ENCODE data around the gene GARIN1A. TPM values are rescaled to one million over a fixed set of nuclear protein-coding genes. Genes with fewer than 3 reads are reported as not detected.

GARIN1A gene
- total and polyA plus RNA-seq, 2 donors (not counting 1 experiment from before 2014, with no cell fraction given): 0.70 to 2.2 TPM

- Mint-ChIP-seq H3K27ac (no peak overlapping the region), H3K9me3 (ENCODE audit: insufficient read depth) (peaks cover 15% of the 10 kb centered on the region), H3K4me1 (no peaks in the 10 kb centered on the region), H3K27me3 (no peaks in the 10 kb centered on the region), H3K4me3 (no peak overlapping the region)
- POLR2A ChIA-PET: no interaction called here
- Histone ChIP-seq H4K20me1 (ENCODE audit: control insufficient read depth, insufficient read depth, low read length, poor library complexity, severe bottlenecking) (no peaks in the 10 kb centered on the region), H3K4me1 (ENCODE audit: control insufficient read depth in 2 of 2, insufficient read depth in 2 of 2, low read length in 2 of 2) (no peaks in the 10 kb centered on the region), H3K36me3 (replicated peaks in 1 of 2; ENCODE audit: control extremely low read depth in 1 of 2, control insufficient read depth in 1 of 2, extremely low read depth in 1 of 2, insufficient read depth in 2 of 2, low read length in 1 of 2) (no peaks in the 10 kb centered on the region), H3K27me3 (replicated peaks in 1 of 4; ENCODE audit: control extremely low read depth in 1 of 4, control insufficient read depth in 3 of 4, insufficient read depth in 4 of 4, low read length in 3 of 4) (no peaks in the 10 kb centered on the region), H3K27ac (ENCODE audit: low read length in 2 of 2) (no peak overlapping the region), H3K4me3 (ENCODE audit: control extremely low read depth in 1 of 5, extremely low read depth in 1 of 5, insufficient read depth in 1 of 5, low read depth in 2 of 5, low read length in 4 of 5) (no peak overlapping the region), H3K4me2 (replicated peaks; ENCODE audit: low read depth, low read length, poor library complexity, severe bottlenecking) (no peak overlapping the region), H2AFZ (ENCODE audit: insufficient read depth, low read depth, low read length, poor library complexity, severe bottlenecking) (no peak overlapping the region), H3K9me3 (ENCODE audit: control extremely low read depth in 1 of 3, control insufficient read depth in 2 of 3, insufficient read depth in 1 of 3, low read length in 2 of 3) (peaks cover 0 to 14% (median 4%) of the 10 kb centered on the region in 3 donors), H3K79me2 (ENCODE audit: control insufficient read depth, insufficient read depth, low read length) (no peaks in the 10 kb centered on the region), H3K9ac (ENCODE audit: low read length) (no peak overlapping the region)
- ATAC-seq (ENCODE audit: low read depth) (no peak), DNase-seq (no peak)
- no CpG with 5 or more reads among the region's 1 CpG for WGBS (ENCODE audit: insufficient coverage)
- TF ChIP-seq EZH2 (IDR thresholded peaks at IDR 0.05; ENCODE audit: borderline replicate concordance, insufficient read depth, low read depth, low read length, poor library complexity, severe bottlenecking) (no peak), CTCF (IDR thresholded peaks at IDR 0.05) (no peak)
- CTCF ChIA-PET: no interaction called here
- intact Hi-C loops (cut with micrococcal nuclease): no loop called here
These were observed 7.0 kb upstream of the GARIN1A start for GRCh38 chr7:128665057-128665456.

- Mint-ChIP-seq H3K27me3 (no peaks in the 10 kb centered on the region), H3K27ac (no peak overlapping the region), H3K4me1 (no peaks in the 10 kb centered on the region), H3K9me3 (ENCODE audit: insufficient read depth) (peaks cover 13% of the 10 kb centered on the region), H3K4me3 (no peak overlapping the region)
- no peak for TF ChIP-seq EZH2 (IDR thresholded peaks at IDR 0.05; ENCODE audit: borderline replicate concordance, insufficient read depth, low read depth, low read length, poor library complexity, severe bottlenecking)
- no peak for TF ChIP-seq CTCF (IDR thresholded peaks at IDR 0.05)
- Histone ChIP-seq H2AFZ (ENCODE audit: insufficient read depth, low read depth, low read length, poor library complexity, severe bottlenecking) (no peak overlapping the region), H3K27me3 (replicated peaks in 1 of 4; ENCODE audit: control extremely low read depth in 1 of 4, control insufficient read depth in 3 of 4, insufficient read depth in 4 of 4, low read length in 3 of 4) (no peaks in the 10 kb centered on the region), H3K27ac (ENCODE audit: low read length in 2 of 2) (no peak overlapping the region), H3K4me3 (ENCODE audit: control extremely low read depth in 1 of 5, extremely low read depth in 1 of 5, insufficient read depth in 1 of 5, low read depth in 2 of 5, low read length in 4 of 5) (no peak overlapping the region), H3K9ac (ENCODE audit: low read length) (no peak overlapping the region), H3K36me3 (replicated peaks in 1 of 2; ENCODE audit: control extremely low read depth in 1 of 2, control insufficient read depth in 1 of 2, extremely low read depth in 1 of 2, insufficient read depth in 2 of 2, low read length in 1 of 2) (no peaks in the 10 kb centered on the region), H4K20me1 (ENCODE audit: control insufficient read depth, insufficient read depth, low read length, poor library complexity, severe bottlenecking) (no peaks in the 10 kb centered on the region), H3K4me1 (ENCODE audit: control insufficient read depth in 2 of 2, insufficient read depth in 2 of 2, low read length in 2 of 2) (no peaks in the 10 kb centered on the region), H3K9me3 (ENCODE audit: control extremely low read depth in 1 of 3, control insufficient read depth in 2 of 3, insufficient read depth in 1 of 3, low read length in 2 of 3) (peaks cover 0 to 12% (median 3%) of the 10 kb centered on the region in 3 donors), H3K4me2 (replicated peaks; ENCODE audit: low read depth, low read length, poor library complexity, severe bottlenecking) (no peak overlapping the region), H3K79me2 (ENCODE audit: control insufficient read depth, insufficient read depth, low read length) (no peaks in the 10 kb centered on the region)
- ChIA-PET POLR2A (no interaction called here), CTCF (interaction anchor here (1.4 kb wide), 1 partner anchor 218 kb away, joined by 3 read pairs; no protein-coding TSS in a partner anchor)
- DNase-seq: no peak
- ATAC-seq (ENCODE audit: low read depth): no peak
- 33% methylated on average over 1 of the region's 8 CpGs for WGBS (ENCODE audit: insufficient coverage)
- intact Hi-C loops (cut with micrococcal nuclease): no loop called here
These were observed 5.9 kb upstream of the GARIN1A start for GRCh38 chr7:128666200-128666599.
